ENCODE results near the gene MAPKAP1.

GRCh38 chr9:125538092-125538473, 168.9 kb downstream of the MAPKAP1 start:
- no peak for TF ChIP-seq CTCF (optimal IDR thresholded peaks at IDR 0.05 in 1 of 3, IDR thresholded peaks at IDR 0.05 in 1 of 3, conservative IDR thresholded peaks at IDR 0.05 in 1 of 3; ENCODE audit: extremely low read depth in 1 of 3, insufficient read depth in 2 of 3, low read length in 3 of 3)
- TF ChIP-seq EZH2 (IDR thresholded peaks at IDR 0.05; ENCODE audit: low read length) = no peak

All from keratinocyte (primary cell).